GM12874 (cell line): ENCODE results near the gene SPAG5.

Source experiments
- TF ChIP-seq, protein P1 (sequence below): IDR thresholded peaks from 2 replicates; pipeline ENCODE4 v1.5.1; 2011; ENCODE audit warnings: low read depth, mild to moderate bottlenecking, control low read depth, low read length, moderate library complexity; ENCODE audit not compliant: insufficient read depth

The SPAG5 gene

DNA sequence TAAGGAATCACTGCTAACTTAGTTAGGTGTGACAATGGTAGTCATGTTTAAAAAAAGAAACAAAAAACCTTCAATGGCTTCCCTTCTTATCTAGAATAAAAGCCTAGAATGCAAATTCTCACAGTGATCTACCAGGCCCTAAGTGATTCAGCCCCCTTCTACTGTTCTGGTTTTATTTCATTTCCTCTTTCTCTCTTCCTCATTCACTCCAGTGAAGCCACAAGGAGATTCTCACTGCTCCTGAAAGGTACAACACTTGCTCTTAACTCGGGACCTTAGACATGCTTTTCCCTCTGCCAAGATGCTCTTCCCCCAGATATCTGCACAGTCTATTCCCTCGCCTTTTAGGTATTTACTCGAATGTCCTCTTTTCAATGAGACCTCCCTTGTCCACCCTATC is 31.2 kb downstream of the SPAG5 start:
- TF ChIP-seq, protein P1, sequence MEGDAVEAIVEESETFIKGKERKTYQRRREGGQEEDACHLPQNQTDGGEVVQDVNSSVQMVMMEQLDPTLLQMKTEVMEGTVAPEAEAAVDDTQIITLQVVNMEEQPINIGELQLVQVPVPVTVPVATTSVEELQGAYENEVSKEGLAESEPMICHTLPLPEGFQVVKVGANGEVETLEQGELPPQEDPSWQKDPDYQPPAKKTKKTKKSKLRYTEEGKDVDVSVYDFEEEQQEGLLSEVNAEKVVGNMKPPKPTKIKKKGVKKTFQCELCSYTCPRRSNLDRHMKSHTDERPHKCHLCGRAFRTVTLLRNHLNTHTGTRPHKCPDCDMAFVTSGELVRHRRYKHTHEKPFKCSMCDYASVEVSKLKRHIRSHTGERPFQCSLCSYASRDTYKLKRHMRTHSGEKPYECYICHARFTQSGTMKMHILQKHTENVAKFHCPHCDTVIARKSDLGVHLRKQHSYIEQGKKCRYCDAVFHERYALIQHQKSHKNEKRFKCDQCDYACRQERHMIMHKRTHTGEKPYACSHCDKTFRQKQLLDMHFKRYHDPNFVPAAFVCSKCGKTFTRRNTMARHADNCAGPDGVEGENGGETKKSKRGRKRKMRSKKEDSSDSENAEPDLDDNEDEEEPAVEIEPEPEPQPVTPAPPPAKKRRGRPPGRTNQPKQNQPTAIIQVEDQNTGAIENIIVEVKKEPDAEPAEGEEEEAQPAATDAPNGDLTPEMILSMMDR, result no peak

- TF ChIP-seq, protein P1, result no peak
These were observed 35.4 kb downstream of the SPAG5 start for GRCh38 chr17:28563475-28563874.

GRCh38 chr17:28555022-28555421 is 43.8 kb downstream of the SPAG5 start:
- TF ChIP-seq, protein P1, result no peak

DNA sequence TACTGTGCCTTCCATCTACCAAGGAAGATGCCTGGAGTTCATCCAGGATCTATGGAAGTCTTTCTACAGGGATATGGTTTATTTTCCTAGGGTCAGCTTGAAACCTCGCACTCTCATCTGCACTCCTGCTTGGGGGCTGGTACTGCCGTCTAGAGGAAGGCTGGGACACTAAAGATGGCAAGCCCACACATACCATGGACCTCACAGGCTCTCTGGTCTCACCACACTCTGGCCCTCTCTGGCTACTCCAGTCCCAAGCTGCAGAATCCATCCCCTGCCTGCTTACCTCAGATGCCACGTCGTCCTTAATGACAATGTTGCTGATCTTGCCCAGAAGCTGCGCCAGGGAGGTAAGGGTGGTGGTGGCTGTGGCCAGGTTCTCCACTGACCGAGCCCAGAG is 44.3 kb downstream of the SPAG5 start:
- TF ChIP-seq, protein P1, result peak; percentile 31; the same call in 1 of the 2 replicates

DNA sequence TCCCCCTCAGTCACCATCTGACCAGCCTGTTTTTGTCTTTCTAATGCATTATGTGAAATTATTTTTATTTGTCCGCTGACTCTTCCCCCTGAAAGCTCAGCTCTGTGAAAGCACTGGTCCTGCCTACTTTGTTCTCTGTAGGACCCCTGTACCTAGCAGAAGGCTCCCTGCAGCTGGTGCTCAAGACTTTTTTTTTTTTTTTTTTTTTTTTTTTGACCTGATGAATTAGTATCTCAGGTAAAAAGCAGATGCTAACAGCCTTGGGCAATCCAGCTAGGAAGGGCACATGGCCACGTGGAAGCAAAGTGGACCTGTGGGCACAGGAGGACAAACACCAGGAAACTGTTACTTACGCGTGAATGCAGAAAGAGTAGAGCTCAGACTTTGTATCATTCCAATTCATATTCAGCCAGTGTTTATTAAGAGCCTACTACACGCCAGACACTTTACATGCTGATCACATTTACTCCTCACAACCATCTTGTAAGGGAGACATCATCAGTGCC is 45.8 kb downstream of the SPAG5 start:
- TF ChIP-seq, protein P1, result no peak

DNA sequence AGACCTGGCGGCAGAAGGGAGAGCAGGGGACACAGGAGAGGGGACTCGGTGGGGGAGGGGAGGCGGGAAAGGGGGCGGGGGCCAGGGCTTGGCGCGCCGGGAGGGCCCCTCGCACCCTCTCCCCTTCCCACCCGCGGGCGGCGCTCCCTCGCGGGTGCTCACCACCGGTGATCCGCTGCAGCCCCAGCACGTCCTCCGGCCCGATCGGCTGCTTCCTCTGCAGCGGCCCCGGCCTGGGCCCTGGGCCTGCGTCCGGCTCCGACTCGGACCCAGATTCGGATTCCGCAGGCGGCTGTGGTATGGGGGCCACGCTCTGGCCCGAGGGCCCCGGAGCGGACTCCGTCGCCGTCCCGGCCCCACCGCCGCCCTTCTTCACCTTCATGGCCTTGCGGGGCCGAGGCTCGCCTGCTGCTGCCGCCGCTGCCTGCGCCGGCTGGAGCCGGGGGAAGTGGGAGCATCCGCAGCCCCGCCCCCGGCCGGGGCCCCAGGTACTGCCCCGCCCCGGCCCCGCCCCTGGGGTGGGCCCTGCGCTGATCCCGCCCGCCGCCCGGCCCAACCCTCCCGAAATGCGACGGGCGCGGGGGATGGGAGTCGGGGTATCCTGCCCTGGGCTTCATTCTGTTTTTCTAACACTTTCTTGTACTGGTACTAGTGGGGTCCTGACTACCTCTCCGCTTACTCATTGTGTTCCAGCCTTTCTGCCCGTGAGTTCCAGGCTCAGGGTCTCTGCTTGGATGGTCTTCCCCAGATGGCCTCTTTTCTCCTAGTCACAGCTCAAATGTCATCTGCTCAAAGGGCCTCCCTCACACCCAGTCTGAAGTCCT is 46.4 kb downstream of the SPAG5 start, which contains the start of gene UNC119:
UNC119 (minus strand) TSS at position 449 of the 824 bp plus-strand sequence; CDS start at position 382, 67 bp downstream.
- TF ChIP-seq, protein P1, result no peak

- TF ChIP-seq, protein P1, result no peak
These were observed 47.2 kb downstream of the SPAG5 start for GRCh38 chr17:28551421-28552175.
